ENCODE data around the gene MUC5B.

GRCh38 chr11:1256257-1257045, 33.6 kb downstream of the MUC5B start:
- TF ChIP-seq, protein P1, sequence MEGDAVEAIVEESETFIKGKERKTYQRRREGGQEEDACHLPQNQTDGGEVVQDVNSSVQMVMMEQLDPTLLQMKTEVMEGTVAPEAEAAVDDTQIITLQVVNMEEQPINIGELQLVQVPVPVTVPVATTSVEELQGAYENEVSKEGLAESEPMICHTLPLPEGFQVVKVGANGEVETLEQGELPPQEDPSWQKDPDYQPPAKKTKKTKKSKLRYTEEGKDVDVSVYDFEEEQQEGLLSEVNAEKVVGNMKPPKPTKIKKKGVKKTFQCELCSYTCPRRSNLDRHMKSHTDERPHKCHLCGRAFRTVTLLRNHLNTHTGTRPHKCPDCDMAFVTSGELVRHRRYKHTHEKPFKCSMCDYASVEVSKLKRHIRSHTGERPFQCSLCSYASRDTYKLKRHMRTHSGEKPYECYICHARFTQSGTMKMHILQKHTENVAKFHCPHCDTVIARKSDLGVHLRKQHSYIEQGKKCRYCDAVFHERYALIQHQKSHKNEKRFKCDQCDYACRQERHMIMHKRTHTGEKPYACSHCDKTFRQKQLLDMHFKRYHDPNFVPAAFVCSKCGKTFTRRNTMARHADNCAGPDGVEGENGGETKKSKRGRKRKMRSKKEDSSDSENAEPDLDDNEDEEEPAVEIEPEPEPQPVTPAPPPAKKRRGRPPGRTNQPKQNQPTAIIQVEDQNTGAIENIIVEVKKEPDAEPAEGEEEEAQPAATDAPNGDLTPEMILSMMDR (IDR thresholded peaks at IDR 0.05) = no peak
- TF ChIP-seq POLR2A (IDR thresholded peaks at IDR 0.05) (no peak), EP300 (IDR thresholded peaks at IDR 0.05) (no peak)

All from ovary (tissue), 3 donors.